Lung (tissue), 12 donors: ENCODE measurements around the gene PROM2. TPM values are rescaled to one million over a fixed set of nuclear protein-coding genes. Genes with fewer than 3 reads are reported as not detected.

Experiments used
- ATAC-seq: fragments of 200-7000 bp; cut with Tn5 transposase; one replicate; pipeline ENCODE4 v1.9.1; 2020; ENCODE audit warnings: moderate number of reproducible peaks; ENCODE audit not compliant: insufficient read depth, low FRiP score
- DNase-seq, 3 donors: peaks; one replicate each; pipeline ENCODE4 v3.0.0-alpha.2; 2013 to 2017
- H3K27ac ChIP-seq, 2 donors: one replicate each; pipeline ENCODE4 v1.5.1; 2013; ENCODE audit warnings: mild to moderate bottlenecking in 2 of 2, moderate library complexity in 2 of 2, control low read depth in 1 of 2, inconsistent platforms in 1 of 2, low read depth in 1 of 2, low read length in 1 of 2
- H3K27me3 ChIP-seq, 3 donors: one replicate each; pipeline ENCODE4 v1.5.1; 2013; ENCODE audit warnings: low read length in 2 of 3; ENCODE audit not compliant: control insufficient read depth in 3 of 3, insufficient read depth in 3 of 3
- H3K36me3 ChIP-seq, 4 donors: one replicate each; pipeline ENCODE4 v1.5.1; 2013; ENCODE audit warnings: low read length in 4 of 4, mild to moderate bottlenecking in 1 of 4, moderate library complexity in 1 of 4; ENCODE audit not compliant: control insufficient read depth in 4 of 4, insufficient read depth in 4 of 4
- H3K4me1 ChIP-seq, 5 donors: one replicate each; pipeline ENCODE4 v1.5.1; 2013; ENCODE audit warnings: low read length in 5 of 5, mild to moderate bottlenecking in 2 of 5, moderate library complexity in 1 of 5; ENCODE audit not compliant: control insufficient read depth in 5 of 5, insufficient read depth in 5 of 5
- H3K4me3 ChIP-seq: one replicate; pipeline ENCODE4 v1.5.1; 2013; ENCODE audit warnings: mild to moderate bottlenecking, control low read depth, moderate library complexity
- H3K9ac ChIP-seq, 2 donors: one replicate each; pipeline ENCODE4 v1.5.1; 2013; ENCODE audit warnings: low read length in 2 of 2, control low read depth in 1 of 2; ENCODE audit not compliant: insufficient read depth in 1 of 2
- H3K9me3 ChIP-seq, 4 donors: one replicate each; pipeline ENCODE4 v1.5.1; 2013; ENCODE audit warnings: low read length in 3 of 4, mild to moderate bottlenecking in 1 of 4, moderate library complexity in 1 of 4; ENCODE audit not compliant: control insufficient read depth in 4 of 4, insufficient read depth in 3 of 4
- WGBS, 2 donors: extraction: QIAGEN DNeasy Blood & Tissue Kit; methylation state at CpG; one replicate each; pipeline ENCODE4 v1.1.7; 2013; 5-methylcytosine and 5-hydroxymethylcytosine counted together
- polyA plus RNA-seq, 2 donors: library from polyadenylated mRNA; stranded (reverse); fragments of 200-250 nt; gene quantifications; one replicate each; pipeline ENCODE4 v1.2.1, GENCODE V29; 2013
- total RNA-seq, 2 donors: library from RNA; depleted of rRNA in 1 of 2; stranded (reverse); fragments of >200 nt in 1 of 2; gene quantifications; one replicate each; pipeline ENCODE4 v1.2.1, GENCODE V29; 2014 to 2021
- TF ChIP-seq, protein P1 (sequence below): IDR thresholded peaks from 2 replicates; pipeline ENCODE4 v1.5.1; 2012; ENCODE audit warnings: mild to moderate bottlenecking; ENCODE audit errors: control extremely low read depth, extremely low read depth
- donor health status: control.
- donor health status: control.
- donor health status: Bipolar disorder and iron deficiency.
- donor health status: healthy.
- donor health status: DM: yes; HTN: yes; CAD: no.

Gene PROM2
- total and polyA plus RNA-seq, 4 donors: 4.1 to 11.5 (median 5.2) TPM

DNA sequence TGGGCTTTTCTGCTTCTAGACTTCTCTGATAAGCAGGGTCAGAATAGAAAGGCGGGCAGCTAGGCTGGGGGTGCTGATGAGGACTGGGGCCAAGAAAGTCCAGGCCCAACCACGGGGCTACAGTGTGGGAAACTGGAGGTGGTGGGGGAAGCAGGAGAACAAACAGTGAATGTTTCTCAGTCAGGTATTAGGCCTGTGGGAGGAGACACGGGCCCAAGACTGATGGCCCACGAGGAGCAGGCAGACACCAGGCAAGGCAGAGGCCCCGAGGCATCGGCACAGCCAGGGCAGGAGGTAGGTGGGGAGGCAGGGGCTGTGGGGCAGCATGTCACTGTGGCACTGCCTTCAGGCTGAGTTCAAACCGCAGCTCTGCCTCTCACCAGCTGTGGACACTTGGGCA, 63.6 kb downstream of the PROM2 start:
- no peak overlapping the region for H3K27ac ChIP-seq
- H3K4me3 ChIP-seq: no peak overlapping the region
- whole genome bisulfite sequencing, 2 donors: 74 to 84% methylated on average over 7 of the region's 7 CpGs
- peaks cover 0 to 5% (median 0%) of the 10 kb centered on the region in 4 donors for H3K9me3 ChIP-seq
- DNase-seq (no peak), ATAC-seq (no peak)
- peaks cover 0 to 4% (median 3%) of the 10 kb centered on the region in 3 donors for H3K27me3 ChIP-seq
- H3K4me1 ChIP-seq: no peaks in the 10 kb centered on the region
- no peak overlapping the region for H3K9ac ChIP-seq
- no peaks in the 10 kb centered on the region for H3K36me3 ChIP-seq
- TF ChIP-seq, protein P1, sequence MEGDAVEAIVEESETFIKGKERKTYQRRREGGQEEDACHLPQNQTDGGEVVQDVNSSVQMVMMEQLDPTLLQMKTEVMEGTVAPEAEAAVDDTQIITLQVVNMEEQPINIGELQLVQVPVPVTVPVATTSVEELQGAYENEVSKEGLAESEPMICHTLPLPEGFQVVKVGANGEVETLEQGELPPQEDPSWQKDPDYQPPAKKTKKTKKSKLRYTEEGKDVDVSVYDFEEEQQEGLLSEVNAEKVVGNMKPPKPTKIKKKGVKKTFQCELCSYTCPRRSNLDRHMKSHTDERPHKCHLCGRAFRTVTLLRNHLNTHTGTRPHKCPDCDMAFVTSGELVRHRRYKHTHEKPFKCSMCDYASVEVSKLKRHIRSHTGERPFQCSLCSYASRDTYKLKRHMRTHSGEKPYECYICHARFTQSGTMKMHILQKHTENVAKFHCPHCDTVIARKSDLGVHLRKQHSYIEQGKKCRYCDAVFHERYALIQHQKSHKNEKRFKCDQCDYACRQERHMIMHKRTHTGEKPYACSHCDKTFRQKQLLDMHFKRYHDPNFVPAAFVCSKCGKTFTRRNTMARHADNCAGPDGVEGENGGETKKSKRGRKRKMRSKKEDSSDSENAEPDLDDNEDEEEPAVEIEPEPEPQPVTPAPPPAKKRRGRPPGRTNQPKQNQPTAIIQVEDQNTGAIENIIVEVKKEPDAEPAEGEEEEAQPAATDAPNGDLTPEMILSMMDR: no peak

Other genes starting within 250 kb of the PROM2 start
- gene MAL, start 248.7 kb upstream of the PROM2 start, total RNA-seq: 10 to 100 TPM in 1 of 2 donors, 1 to 10 TPM in 1; 1.3 to 19.0 TPM
- gene MAL, start 248.7 kb upstream of the PROM2 start, polyA plus RNA-seq: 10 to 100 TPM in 1 of 2 donors, 1 to 10 TPM in 1; 8.7 to 12.3 TPM
- 10 to 100 TPM; 45.8 to 74.5 TPM for gene MRPS5, start 152.6 kb upstream of the PROM2 start, total RNA-seq
- gene MRPS5, start 152.6 kb upstream of the PROM2 start, polyA plus RNA-seq: 10 to 100 TPM; 54.8 to 75.7 TPM
- 10 to 100 TPM; 18.9 to 38.4 TPM for gene ZNF514, start 114.6 kb upstream of the PROM2 start, total RNA-seq
- gene ZNF514, start 114.6 kb upstream of the PROM2 start, polyA plus RNA-seq: 1 to 10 TPM; 5.0 to 6.8 TPM
- 1 to 10 TPM; 4.4 to 4.7 TPM for gene ZNF2, start 108.6 kb upstream of the PROM2 start, total RNA-seq
- gene ZNF2, start 108.6 kb upstream of the PROM2 start, polyA plus RNA-seq: 1 to 10 TPM; 1.8 TPM
- gene ZNF892, start 66.9 kb upstream of the PROM2 start, total RNA-seq: 1 to 10 TPM; 2.7 to 7.0 TPM
- under 1 TPM; 0.24 to 0.50 TPM for gene ZNF892, start 66.9 kb upstream of the PROM2 start, polyA plus RNA-seq
- 1 to 10 TPM; 1.8 to 2.4 TPM for gene KCNIP3, start 22.9 kb downstream of the PROM2 start, total RNA-seq
- 1 to 10 TPM; 1.8 to 2.7 TPM for gene KCNIP3, start 22.9 kb downstream of the PROM2 start, polyA plus RNA-seq
- gene FAHD2A, start 128.3 kb downstream of the PROM2 start, total RNA-seq: 10 to 100 TPM; 20.8 to 38.3 TPM
- 10 to 100 TPM; 12.6 to 18.3 TPM for gene FAHD2A, start 128.3 kb downstream of the PROM2 start, polyA plus RNA-seq
- gene TRIM43B, start 210.3 kb downstream of the PROM2 start, total RNA-seq: not detected
- gene TRIM43B, start 210.3 kb downstream of the PROM2 start, polyA plus RNA-seq: not detected